ENCODE results near the gene ZNF519. TPM values are rescaled to one million over a fixed set of nuclear protein-coding genes. Genes with fewer than 3 reads are reported as not detected.
"Not testable (repeated sequence)": the region's sequence is repeated elsewhere in the genome, so short reads cannot be mapped to it uniquely, and the experiment has no call there.

Gene ZNF519
- total RNA-seq, result 2.6 and 5.4 TPM in 2 replicates

GRCh38 chr18:14132271-14132700 is at the start of gene ZNF519:
Gene ZNF519, minus strand, starts transcription at chr18:14132435. Its CDS starts 158 bp downstream, at chr18:14132277.
- DNase-seq, result peak; percentile 97

DNA sequence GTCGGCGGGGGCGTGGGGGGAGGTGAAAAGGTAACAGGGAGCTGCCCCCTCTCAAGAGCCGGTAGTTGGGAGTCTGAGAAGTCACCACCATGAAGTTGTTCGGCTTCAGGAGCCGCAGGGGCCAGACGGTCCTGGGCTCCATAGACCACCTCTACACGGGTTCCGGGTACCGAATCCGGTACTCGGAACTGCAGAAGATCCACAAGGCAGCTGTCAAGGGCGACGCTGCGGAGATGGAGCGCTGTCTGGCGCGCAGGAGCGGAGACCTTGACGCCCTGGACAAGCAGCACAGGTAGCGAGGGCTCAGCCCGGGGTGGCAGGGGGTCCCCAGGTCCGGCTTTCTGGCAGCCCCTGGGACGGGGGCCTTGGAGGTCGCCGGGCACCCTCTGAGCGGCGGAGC is 47.1 kb upstream of the ZNF519 start:
- no peak for DNase-seq

GRCh38 chr18:14178321-14179196 is 46.3 kb upstream of the ZNF519 start:
- peak; percentile 50 for DNase-seq

GRCh38 chr18:14177540-14178320 is 45.5 kb upstream of the ZNF519 start:
- DNase-seq, result not testable (repeated sequence)

GRCh38 chr18:14175404-14175803 is 43.2 kb upstream of the ZNF519 start:
- DNase-seq, result not testable (repeated sequence)

- DNase-seq, result no peak
Observed at GRCh38 chr18:14174706-14175085, 42.5 kb upstream of the ZNF519 start.

- not testable (repeated sequence) for DNase-seq
Observed at GRCh38 chr18:14174002-14174705, 41.9 kb upstream of the ZNF519 start.

GRCh38 chr18:14173116-14173951 is 41.1 kb upstream of the ZNF519 start:
- not testable (repeated sequence) for DNase-seq

GRCh38 chr18:14172142-14173115 is 40.2 kb upstream of the ZNF519 start:
- DNase-seq, result not testable (repeated sequence)

- not testable (repeated sequence) for DNase-seq
Observed at GRCh38 chr18:14171301-14172141, 39.3 kb upstream of the ZNF519 start.

DNA sequence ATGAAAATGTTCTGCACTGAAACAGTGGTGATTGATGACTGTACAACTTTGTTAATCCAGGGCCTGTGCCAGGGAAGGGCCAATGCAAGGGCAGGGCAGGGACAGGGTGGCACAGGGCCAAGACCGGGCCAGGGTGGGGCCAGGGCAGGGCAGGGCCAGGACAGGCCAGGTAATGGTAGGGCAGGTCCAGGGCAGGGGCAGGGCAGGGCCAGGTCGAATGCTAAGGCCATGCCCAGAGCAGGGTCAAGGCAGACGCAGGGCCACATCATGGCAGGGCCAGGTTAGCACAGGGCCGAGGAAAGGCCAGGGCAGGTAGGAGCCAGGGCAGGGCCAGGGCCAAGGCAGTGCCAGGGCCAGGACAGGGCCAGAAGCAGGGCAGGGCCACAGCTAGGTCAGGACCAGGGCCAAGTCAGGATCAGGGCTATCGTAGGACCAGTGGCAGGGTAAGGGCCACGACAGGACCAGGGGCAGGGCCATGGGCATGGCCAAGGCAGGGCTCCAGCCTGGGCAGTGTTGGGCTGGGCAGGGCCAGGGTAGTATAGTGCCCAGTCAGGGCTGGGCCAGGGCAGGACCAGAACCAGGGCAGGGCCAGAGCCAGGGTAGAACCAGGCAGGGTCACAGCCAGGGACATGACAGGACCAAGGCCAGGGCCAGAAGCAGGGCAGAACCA is 38.3 kb upstream of the ZNF519 start:
- not testable (repeated sequence) for DNase-seq

DNA sequence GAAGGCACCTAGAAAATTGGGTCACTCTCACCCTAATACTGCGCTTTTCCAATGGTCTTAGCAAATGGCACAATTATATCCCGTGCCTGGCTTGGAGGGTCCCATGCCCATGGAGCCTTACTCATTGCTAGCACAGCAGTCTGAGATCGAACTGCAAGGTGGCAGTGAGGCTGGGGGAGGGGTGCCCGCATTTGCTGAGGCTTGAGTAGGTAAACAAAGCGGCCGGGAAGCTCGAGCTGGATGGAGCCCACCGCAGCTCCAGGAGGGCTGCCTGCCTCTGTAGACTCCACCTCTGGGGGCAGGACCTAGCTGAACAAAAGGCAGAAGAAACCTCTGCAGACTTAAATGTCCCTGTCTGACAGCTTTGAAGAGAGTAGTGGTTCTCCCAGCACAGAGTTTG is 30.7 kb upstream of the ZNF519 start:
- not testable (repeated sequence) for DNase-seq

DNA sequence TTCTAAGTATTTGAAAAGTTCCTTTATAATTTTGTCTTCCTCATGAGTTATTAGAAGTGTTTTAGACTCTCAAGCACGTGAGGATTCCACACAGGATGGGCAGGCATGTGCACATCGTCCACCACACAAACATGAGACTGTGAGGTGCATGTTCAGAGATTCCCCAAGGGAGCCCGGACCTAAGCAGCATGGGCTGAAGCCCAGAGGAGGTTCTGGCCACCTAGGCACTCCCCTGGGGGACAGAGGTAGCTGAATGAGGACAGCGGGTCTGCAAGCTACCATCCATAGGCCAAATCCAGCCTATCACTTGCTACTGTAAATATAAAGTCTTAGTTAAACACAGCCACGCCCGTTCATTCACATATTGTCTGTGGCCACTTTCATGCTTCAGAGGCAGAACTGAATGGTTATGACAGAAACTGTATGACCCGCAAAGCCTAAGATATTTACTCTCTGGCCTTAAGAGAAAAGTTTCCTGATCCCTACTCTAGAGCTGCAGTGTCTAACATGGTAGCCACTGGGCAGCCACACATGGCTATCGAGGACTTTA is 19.4 kb upstream of the ZNF519 start:
- not testable (repeated sequence) for DNase-seq

GRCh38 chr18:14150766-14151165 is 18.5 kb upstream of the ZNF519 start:
- DNase-seq, result not testable (repeated sequence)

- not testable (repeated sequence) for DNase-seq
Observed at GRCh38 chr18:14149916-14150420, 17.7 kb upstream of the ZNF519 start.

GRCh38 chr18:14149121-14149850 is 17.1 kb upstream of the ZNF519 start:
- DNase-seq, result not testable (repeated sequence)

All from dermis blood vessel endothelial cell (primary cell).